ENCODE results near the gene TTBK2.
A peak's percentile ranks its signal among the peaks of the same experiment; 100 is the strongest.

TTBK2 gene

DNA sequence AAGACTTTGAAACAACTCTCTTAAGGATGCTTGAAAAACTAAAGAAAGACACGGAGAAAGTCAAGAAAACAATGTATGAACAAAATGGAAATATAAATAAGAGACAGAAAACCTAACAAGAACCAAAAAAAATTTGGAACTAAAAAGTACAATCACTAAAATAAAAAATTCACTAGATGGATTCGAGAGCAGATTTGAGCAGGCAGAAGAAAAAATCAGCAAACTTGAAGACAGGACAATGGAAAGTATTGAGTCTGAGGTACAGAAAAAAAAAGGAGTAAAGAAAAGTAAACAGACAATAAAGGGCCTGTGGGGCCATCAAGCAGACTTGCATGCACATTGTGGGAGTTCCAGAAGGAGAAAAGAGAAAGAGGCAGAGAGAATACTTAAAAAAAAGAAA is 170.3 kb downstream of the TTBK2 start:
- no peak for DNase-seq

DNA sequence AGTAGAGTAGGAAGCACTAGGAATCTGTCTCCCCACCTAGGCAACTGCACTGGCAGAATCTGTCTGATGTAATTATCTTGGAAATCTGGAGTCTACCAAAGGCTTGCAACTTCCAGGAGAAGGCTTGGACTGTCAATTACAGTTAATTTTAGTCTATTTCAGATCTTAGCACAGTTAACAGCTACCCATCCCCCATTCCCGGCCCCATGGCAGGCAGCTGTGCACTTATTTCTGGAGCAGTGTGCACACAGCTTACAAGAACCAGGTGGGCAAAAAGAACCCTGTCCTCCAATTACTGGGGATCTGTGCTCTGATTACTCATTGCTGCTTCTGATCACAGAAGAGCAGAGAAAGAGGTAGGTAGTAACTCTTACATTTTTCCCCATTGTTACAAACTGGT is 171.3 kb downstream of the TTBK2 start:
- DNase-seq, result no peak

DNA sequence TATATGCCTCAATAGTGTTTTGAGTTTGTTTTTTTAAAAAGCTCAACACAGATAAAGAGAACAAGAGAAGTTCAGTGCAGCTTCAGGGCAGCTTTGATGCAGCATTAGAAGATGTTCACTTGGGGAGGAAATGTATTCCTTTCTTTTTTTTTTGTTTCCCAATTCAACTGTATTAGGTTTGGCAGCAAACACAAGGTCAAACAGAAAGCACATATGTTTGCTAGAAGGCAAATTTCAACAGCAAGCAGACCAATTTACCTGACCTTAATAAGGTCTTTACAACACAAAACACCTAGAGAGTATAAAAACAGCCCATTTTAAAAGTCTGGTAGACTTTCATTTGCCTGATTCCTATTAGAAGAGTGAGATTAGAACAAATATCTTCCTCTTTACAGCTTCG is 176.4 kb downstream of the TTBK2 start:
- no peak for DNase-seq

DNA sequence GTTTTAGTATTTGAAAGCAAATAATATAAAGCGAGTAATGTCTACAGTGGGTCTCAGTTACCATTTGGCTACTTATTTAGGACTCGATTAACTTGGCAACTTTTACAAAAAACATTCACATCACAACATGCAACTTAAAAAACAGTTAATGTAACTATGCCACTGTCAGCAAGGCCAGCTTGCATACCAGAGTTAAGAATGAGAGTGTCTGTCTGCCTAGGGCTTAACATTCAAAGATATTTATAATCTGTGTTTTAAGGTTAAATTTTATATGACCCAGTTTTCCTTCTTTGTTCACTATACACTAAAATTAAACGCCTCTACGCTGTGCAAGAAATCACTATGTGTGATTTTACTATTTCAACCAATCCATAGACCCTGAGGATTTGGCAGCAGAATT is 178.4 kb downstream of the TTBK2 start:
- no peak for DNase-seq

DNA sequence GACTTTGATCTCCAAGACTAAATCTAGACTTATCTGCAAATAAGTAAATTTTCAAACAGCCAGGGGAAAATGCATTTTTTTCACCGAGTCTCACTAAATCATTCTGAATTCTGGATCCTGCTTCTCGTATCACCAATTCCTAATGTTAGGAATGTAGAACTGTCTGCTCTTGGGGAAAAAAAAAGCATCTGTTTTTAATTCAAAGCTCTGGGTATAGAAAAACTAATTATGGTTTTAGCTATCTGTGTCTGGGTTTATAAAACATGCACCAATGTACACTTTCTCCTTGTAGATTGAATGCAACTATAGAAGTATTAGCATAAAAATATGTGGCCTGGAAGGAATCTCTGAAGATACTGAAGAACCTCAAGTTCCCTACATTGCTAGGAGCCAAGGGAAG is 178.9 kb downstream of the TTBK2 start:
- DNase-seq, result no peak

DNA sequence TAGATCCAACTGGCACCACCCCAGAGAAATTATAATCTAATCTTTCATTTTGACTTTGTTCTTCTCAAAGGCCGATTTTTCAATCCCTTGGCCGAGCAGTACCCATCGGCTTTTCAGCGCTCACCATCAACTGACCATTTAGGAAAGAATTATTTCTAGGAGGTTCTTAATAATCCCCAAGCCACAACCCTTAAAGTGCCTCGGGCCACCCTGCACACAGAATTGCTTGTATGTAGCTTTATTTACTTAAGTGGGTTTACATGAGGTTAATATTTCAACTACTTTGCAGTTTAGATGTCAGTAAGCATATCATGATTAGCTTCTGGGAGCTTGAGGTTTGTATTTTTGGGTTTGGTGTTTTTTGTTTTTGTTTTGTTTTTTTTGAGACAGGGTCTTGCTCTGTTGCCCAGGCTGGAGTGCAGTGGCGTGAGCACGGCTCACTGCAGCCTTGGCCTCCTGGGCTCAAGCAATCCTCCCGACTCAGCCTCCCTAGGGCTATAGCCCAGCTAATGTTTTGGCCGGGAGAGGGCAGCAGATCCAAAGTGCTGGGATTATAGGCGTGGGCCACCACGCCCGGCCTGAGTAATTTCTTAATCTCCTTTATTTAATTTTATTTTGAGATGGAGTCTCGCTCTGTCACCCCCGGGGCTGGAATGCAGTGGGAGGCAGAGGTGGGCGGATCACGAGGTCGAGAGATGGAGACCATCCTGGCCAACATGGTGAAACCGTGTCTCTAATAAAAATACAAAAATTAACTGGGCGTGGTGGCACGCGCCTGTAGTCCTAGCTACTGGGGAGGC is 182.8 kb downstream of the TTBK2 start:
- DNase-seq, result peak; percentile 3

DNA sequence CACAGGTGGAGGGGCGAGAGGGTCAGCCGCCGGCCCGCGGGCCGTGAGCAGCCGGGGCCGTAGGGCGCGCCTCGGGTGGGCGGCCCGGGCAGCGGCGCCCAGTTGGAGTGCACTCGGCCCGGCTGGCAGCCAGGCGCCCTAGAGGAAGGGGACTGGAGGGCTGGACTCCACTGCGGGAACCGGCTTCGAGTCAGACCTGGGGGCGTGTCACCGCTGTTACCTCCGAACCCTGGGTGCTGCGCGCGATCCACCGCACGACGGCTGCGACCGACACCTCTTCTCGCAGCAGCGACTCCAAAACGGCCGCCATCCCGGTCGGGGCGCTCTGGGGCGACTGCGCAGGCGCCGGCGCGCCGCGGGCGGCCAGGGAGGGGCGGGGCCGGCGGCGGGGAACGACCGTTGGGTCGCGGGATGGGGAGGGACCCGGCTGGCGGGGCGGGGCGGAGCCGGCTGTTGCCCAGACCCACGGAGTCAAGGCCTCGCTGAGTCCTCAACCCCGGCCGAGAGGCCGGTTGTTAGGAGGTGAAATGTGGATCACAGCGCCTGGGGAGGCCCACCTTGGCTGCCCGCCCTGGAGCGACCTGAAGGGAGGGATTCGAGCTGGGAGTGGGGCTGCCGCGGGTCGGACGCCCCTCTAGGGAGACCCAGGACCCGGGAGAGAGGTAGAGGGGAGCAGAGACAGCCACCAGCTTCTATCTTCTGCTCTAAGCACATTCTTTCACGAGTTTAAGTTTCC is 183.6 kb downstream of the TTBK2 start, which contains the start of gene CDAN1:
TSS of gene CDAN1 (minus strand) at position 336 of the 736 bp plus-strand sequence. CDS start at position 310, 26 bp downstream.
- DNase-seq, result peak; percentile 75

DNA sequence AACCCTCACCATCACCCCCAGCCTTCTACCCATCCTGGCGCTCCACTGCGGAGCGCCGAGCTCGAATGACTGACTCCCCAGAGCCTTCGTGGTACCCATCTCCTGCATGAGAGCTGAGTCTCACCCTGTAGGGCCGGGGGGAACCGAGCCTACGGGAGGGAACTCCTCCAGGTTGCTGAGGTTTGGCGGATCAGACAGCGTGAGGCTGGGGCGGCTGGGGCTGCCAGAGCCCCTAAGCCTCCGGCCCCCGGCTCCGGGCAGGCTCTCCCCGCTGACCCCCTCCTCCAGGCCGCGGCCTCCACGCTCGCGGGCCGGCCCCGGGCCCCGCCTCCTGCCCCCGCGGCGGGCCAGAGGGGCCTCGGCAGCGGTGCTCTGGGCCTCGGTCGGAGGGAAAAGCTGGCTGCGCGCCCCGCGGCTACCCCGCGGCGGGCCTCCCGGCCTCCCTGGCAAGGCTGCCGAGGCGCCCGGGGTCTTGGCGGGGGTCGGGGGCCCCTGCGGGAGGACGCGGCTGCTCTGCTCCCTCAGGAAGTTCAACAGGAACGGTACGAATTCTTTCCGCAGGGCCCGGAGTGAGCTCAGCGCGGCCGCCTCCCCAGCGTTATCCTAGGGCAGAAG is 184.3 kb downstream of the TTBK2 start:
- peak; percentile 20 for DNase-seq

DNA sequence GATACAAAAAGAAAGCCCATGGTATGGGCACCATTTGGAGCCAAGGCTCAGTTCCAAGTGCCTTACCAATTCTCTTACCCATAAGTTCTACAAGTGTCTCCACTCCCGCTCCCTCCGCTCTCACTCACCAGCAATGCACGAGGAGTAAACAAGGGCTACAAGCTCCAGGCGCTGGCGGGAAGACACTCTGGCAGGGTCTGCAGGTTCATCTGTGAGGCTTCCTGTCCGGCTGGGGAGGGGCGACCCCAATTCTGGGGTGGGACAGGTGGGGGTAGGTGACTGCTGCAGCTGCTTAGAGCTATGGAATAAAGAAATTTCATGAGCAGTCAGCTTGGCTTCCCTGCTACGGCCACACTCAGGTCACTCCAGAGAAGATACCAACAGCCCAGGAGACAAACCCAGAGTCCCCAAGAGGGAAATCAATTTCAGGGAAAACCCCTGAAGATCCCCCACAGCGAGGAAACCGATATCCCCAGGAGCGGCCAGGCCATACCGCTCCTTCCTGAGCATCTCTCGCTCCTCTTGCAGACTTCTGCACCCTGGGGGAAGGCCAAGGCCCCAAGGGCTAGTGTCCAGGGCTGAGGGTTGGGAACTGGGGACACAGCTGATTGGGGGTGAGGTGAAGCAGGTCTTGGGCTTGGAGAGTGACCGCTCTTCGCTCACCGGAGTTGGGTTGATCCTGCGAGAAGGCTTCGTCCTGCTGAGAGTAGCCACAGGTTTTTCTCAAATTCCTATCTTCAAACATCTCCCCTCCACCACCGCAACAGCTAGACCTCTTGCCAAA is 185.0 kb downstream of the TTBK2 start:
- no peak for DNase-seq

DNA sequence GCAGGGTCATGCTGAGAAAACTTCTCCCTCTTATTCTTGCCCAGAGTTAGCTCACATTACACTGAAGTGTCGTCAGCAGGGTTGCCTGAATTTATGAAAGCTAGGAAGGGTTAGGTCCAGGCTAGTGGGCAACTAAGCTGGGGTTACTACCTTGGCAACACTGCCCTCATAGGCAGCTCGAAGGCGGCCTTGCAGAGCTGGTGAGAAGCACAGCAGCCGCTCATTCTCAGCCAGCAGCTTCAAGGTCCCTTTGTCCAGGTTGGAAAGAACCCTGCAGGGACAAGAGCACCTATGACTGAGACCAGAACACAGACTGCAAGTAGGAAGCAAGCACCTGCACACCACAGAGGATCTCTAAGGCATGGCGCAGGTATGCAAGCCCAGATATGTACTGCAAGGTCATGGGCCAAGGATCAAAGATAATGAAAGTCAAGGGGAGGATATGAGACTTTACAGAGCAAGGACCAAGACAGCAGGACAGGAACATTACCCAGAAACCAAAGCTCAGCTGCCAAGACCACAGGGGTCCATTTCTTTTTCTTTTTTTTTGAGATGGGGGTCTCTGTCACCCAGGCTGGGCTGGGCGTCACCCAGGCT is 186.4 kb downstream of the TTBK2 start:
- no peak for DNase-seq

DNA sequence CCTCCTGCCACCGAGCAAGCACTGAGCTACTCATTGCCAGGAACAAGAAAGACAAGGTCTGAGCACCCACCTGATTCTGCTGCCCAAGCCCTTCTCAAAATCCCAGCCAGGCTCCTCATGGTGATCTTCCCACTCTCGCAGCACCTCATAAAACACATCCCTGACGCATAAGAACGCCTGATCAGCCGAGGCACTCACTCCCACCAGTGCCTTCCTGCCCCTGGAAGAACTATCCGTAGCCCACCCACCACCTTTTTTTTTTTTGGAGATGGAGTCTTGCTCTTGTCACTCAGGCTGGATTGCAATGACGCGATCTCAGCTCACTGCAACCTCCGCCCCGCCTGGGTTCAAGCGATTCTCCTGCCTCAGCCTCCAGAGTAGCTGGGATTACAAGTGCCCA is 187.6 kb downstream of the TTBK2 start:
- no peak for DNase-seq

DNA sequence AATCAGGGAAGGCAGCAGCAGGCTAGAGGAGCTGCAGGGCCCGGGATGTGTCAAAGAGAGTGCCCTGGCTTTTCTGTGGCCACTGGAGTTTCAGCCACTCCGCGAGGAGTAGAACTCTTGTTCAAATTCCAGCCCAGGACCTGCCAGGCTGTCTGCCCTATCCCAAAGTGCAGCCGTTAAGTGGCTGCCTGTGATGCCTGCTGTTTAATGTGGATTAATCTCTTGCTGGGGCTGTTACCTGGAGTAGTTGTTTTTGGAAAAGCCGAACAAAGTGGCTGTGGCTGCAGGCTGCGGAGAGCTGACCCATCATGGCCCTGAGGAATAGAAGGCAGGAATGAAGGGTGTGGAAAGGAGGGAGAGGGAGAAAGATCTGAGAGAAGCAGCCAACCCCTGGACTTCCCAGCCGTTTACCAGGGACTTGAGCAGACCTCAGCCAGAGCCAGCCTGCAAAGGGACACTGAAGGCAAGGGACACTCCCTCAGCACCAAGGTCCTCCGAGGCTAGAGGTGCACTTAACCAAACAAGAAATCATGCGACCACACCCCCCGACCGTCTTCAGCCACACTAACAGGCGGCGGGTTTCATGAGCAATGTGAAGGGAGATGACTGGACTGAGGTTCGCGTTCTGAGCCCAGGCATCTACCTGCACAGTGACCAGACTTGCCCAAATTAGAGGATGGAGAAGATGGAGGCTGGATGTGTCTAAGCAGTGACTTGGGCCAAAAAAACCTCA is 188.3 kb downstream of the TTBK2 start:
- DNase-seq, result no peak

DNA sequence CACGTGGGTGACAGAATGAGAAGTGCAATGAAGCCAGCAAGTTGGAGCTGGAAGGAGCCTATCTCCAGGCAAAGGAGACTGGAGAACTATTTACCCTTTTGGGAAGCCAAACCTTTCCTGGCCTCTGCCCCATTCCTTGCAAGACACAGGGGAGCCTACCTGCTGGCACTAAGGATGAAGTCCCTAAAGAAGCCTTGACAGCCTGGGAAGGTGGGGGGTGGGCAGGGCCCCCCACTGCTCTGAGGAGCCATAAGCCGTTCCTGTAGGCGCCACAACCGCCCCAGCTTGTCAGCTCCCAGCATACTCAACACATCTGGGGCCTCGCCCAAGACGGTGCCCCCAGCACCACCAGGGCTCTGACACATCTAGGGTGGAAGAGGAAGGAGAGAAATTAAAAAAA is 189.1 kb downstream of the TTBK2 start:
- no peak for DNase-seq

DNA sequence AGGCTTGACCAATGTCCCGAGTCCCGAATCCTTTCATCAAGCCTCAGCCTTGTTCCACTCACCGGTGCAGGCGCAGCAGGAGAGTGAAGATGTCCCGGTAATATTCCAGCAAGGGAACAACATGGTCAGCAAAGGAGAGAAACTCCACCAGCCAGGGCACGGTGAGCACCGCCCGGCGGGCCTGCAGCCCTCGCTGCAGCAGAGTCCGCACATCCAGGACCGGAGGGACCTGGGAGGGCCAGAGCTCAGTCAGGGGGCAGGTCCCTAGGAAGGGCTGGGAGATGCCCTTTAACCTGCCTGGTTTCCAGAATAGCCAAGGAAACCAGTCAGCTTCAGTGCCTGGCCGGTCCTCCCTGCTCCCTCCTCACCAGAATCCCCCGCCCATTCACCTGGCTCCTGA is 190.0 kb downstream of the TTBK2 start:
- DNase-seq, result no peak

DNA sequence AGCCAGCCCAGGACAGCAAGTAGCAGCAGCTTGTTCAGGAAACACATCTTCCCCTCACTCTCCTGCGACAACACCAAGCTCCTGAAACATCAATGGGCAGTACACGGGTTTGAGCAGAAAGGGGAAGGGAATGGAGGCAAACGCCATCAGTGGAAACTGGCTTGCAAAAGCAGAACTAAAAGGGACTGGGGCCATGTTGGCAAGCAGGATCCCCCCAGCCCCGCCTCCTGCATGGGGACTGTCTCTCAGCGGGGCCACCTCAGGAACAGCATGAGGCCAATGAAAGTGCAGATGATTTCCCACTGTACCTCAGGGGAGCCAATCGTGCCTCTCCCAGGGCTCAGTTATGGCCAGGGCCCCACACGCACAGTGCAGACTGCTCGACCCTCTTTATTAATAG is 190.4 kb downstream of the TTBK2 start:
- no peak for DNase-seq

DNA sequence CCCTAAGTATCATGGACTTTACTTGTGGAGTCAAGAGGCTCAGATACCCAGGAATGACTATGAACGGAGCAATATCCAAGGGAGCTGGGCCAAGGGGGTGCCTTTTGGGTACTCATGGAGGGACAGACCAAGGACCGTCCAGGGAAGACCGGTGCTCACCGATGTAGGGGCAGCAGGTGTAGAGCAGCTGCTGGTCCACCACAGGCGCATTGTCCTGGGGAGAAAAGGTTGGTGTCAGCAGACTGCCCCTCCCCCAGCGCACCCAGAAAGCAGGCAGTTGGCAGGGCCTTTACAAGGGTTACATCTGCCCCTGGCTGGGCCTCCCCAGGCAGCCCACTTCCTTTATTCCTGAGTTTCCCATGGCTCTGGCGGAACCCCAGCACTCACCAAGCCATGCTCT is 191.2 kb downstream of the TTBK2 start:
- no peak for DNase-seq

DNA sequence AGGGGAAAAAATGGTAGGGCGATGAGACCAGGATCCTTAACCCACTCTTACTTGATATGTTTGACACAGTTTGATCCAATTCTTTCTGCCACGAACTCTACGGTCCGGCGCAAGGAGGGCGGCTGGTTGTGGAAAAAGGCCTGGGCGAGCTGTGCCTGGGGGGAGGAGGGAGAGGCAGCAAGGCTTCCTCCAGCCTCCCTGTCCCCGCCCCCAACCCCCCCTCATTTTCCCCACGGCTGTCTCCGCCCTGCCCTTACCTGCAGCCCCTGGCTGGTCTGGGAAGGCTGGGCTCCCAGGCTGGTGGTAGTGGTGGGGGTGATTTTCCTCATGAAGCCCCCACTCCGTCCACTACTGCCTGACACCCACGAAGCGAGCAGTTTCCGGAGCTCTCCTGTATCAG is 191.6 kb downstream of the TTBK2 start:
- DNase-seq, result no peak

DNA sequence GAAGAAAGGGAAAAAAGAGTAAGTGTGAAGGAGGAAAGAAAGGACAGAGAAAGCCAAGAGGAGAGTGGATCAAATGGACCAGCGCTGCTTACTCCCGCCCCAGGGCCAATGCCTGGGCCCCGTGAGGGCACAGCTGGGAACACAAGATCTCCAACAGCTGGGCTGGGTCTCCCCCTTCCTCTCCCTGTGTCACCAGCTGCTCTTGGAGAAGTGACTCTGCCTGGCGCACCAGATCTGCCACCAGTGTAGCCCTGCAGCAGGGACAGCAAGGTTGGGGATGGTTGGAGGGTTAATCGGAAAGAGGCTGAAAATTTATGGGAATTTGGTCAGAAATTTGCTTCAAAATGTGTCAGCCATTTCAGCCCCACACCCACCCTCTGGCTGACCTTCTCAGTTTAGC is 192.0 kb downstream of the TTBK2 start:
- DNase-seq, result no peak

DNA sequence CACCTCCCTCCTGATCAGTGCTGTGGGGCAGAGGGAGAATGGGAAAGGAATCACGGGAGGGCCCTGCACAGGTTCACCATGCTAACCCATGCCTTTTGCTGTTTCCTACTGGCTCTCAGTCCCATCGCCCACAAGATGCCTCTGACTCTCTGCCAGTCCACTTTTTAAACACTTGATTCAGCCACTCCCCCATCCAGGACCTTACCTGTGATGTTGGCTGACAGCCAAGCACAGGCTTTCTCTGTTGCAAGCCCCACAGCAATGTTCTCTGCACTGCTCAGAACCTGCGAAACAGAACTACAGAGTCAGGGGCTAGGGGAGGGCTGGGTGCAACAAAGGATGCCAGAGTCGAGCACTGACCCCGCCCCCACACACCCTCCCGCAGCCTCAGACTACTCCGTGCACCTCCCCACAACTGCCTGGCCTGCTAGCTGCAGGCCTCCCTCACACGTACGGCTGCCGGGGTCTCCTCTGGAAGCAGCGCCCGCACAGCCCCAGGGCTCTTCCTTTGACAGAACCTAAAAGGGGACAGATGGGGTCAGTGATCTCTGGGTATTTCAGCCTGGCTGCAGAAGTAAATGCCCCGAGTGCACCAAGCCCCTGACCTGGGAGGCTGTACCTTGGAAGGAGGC is 192.7 kb downstream of the TTBK2 start:
- DNase-seq, result no peak

DNA sequence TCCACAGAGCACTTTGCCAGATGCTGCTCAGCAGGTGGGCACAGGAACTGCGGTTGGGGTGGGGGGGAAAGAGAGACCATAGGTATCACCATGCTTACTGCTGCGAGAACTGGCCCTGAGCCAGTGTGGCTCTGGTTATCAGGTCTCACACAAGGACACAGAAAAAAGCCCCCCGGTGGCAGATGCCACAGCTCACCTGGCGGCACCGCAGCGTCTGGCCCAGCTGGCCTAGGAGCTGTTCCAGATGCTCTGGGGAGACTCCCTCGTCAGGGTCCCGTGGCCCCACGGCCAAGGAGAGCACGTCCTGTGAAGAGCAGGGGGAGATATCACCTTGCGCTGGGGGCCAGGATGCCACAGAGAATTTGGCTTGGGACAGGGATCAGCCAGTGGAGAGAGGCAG is 194.5 kb downstream of the TTBK2 start:
- peak; percentile 79 for DNase-seq

DNA sequence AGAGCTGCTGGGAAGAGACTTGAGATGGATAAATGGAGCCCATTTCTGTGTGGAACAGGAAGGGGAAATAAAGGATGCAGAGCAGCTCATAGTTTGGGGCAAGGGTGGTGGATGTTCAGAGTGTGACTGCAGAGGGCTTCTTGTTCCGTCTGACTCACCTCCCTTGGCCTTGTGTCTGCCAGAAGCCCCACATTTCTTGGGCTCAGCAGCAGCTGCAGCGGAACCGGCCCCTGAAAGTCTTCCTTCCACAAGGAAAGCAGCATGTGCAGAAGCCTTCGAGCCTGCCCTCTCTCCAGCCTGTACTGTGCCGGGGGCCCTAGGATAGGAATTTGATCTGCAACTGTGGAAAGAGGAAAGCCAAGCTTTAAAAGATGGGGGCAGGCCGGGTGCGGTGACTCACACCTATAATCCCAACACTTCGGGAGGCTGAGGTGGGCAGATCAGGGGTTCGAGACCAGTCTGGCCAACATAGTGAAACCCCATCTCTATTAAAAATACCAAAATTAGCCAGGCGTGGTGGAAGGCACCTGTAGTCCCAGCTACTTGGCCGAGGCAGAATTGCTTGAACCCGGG is 195.2 kb downstream of the TTBK2 start:
- no peak for DNase-seq
